AG20443 (cell line): ENCODE measurements around the gene MTA2.
A peak's percentile ranks its signal among the peaks of the same experiment; 100 is the strongest.

Source experiments
- DNase-seq: peaks from one replicate; pipeline ENCODE4 v3.0.0; 2012; ENCODE audit warnings: low spot score, mixed read lengths

The MTA2 gene

GRCh38 chr11:62612366-62613290 is 11.0 kb upstream of the MTA2 start, which contains the start of the genes EML3 and ROM1:
TSS of gene EML3 (minus strand) at chr11:62612775. CDS start at chr11:62612457, 318 bp downstream.
TSS of gene ROM1 (plus strand) at chr11:62613257. CDS start at chr11:62613282, 25 bp downstream.
- peak; percentile 95 for DNase-seq

- DNase-seq: peak; percentile 75
Observed at GRCh38 chr11:62611705-62612365, 10.2 kb upstream of the MTA2 start.

- DNase-seq: no peak
Observed at GRCh38 chr11:62610814-62611704, 9.4 kb upstream of the MTA2 start.

- no peak for DNase-seq
Observed at GRCh38 chr11:62610403-62610802, 8.7 kb upstream of the MTA2 start.

- no peak for DNase-seq
Observed at GRCh38 chr11:62608776-62609175, 7.1 kb upstream of the MTA2 start.

- no peak for DNase-seq
Observed at GRCh38 chr11:62607714-62608113, 6.0 kb upstream of the MTA2 start.

- no peak for DNase-seq
Observed at GRCh38 chr11:62605902-62606301, 4.2 kb upstream of the MTA2 start.

- DNase-seq: no peak
Observed at GRCh38 chr11:62605467-62605866, 3.8 kb upstream of the MTA2 start.

- DNase-seq: no peak
Observed at GRCh38 chr11:62604460-62605120, 2.9 kb upstream of the MTA2 start.

- DNase-seq: no peak
Observed at GRCh38 chr11:62603776-62604299, 2.2 kb upstream of the MTA2 start.

GRCh38 chr11:62603072-62603408 is 1.4 kb upstream of the MTA2 start:
- no peak for DNase-seq

GRCh38 chr11:62602141-62603071 is 741 bp upstream of the MTA2 start:
- peak; percentile 47 for DNase-seq

GRCh38 chr11:62601122-62601371 is 618 bp downstream of the MTA2 start:
- peak; percentile 55 for DNase-seq

GRCh38 chr11:62600367-62601121 is 1.1 kb downstream of the MTA2 start:
- no peak for DNase-seq

- DNase-seq: no peak
Observed at GRCh38 chr11:62599901-62600300, 1.8 kb downstream of the MTA2 start.

GRCh38 chr11:62599069-62599696 is 2.5 kb downstream of the MTA2 start:
- DNase-seq: peak; percentile 98

GRCh38 chr11:62595124-62595523 is 6.5 kb downstream of the MTA2 start:
- DNase-seq: no peak

GRCh38 chr11:62593434-62594044 is 8.1 kb downstream of the MTA2 start:
- peak; percentile 69 for DNase-seq

GRCh38 chr11:62592989-62593421 is 8.7 kb downstream of the MTA2 start:
- no peak for DNase-seq
